Stimulated activated CD8-positive, alpha-beta memory T cell treated with anti-CD3 and anti-CD28 coated beads, Interleukin-2, amount 100 ng/mL, for 48 hours (primary cell): ENCODE data around the gene CINP.
A peak's percentile ranks its signal among the peaks of the same experiment; 100 is the strongest.
"Not testable (repeated sequence)": the region's sequence is repeated elsewhere in the genome, so short reads cannot be mapped to it uniquely, and the experiment has no call there.

ENCODE experiments used
- DNase-seq, 2 donors: peaks; one replicate each; pipeline ENCODE4 v3.0.0-alpha.2; 2020; ENCODE audit warnings: low read depth in 2 of 2

Gene CINP

DNA sequence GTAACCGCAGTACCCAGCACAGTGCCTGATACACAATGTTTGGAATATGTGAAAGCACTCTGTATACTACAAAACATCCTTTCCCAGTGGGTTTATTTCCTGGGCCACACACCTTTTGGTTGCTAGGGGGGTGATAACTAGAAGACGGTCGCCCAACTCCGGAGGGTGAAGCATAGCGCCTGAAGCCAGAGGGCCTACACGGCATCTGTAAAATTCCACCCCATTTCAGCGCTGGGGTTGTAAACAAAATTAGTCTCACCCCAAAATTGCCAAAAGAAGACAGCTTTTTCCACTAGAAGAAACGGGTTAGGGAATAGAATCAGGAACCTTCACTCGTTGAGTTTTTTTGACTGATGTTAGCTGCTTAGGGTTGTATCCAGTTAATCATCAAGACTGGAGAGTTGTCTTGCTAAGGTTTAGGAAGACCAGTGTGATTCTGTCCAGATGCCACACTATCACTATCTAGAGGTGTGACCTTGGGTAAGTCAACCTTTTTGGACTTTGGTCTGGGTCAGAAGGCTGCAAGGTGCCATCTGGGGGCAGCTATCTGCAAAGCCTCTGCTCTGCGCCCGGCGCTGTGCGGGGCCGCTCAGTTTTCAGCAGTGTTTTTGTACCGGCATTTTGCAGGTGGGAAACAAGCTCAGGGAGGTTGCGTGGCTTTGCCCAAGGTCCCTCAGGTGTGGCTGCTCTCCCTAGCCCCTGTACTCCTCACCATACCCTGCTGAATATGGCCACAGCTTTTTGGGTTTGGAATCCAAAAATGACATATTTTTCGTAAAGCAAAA lies 41.8 kb downstream of the CINP start:
- DNase-seq = no peak

DNA sequence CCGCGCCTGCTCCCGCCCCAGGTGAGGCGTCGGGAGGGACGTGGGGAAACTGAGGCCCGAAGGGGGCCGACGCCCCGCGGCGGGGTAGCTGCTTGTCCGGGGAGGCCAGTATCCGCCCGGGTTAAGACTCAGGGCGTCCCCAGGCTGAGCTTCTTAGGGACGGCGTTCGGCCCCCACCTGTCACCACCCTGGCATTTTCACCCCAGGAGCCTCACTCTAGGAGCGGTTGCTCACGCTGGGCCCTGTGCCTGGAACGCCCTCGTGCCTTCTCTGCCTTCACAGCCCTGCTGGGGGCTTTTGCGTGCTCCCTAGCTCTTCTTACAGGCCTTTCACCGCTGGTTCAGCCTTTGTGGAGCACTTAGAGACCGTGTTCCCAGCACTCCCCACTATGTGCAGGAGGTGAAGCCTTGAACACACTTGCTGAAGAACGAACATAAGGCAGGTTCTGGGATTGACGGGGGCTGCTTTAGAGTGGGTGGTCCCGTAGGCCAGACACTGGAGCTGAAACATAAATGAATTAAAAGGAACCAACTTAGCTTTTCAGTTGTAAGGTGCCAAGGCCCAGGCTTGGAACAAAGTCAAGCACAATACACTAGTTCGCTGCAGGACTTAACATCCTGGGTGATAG lies 42.5 kb downstream of the CINP start:
- no peak for DNase-seq

DNA sequence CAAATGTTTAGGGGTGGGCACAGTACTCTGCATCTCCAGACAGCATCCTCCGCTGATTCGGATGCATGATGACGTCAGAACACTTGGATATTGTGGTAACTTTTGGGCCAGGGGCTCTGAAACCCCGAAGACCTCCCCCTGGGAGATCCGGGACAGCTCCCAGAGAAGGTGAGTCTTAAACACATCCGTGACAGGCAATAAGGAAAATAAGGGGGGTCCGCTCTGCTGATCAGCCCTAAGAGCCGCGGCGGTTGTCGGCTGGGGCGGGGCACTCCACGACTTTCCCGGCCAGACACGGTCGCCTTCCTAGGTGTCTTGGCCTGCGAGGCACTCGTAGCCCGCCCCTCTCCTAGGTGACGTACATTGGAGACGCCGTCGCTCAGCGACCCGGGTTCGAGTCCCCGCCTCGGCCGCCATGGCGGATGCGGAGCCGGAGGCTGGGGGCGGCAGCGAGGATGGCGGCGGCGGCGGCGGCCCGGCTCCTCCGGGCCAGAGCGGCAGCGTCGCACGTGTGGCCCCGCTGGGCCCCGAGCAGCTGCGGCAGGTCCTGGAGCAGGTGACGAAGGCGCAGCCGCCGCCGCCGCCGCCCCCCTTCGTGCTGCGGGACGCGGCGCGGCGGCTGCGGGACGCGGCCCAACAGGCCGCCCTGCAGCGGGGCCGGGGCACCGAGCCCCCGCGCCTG lies 43.2 kb downstream of the CINP start, which contains the start of gene ZNF839:
TSS of gene ZNF839 (plus strand) at position 396 of the 682 bp plus-strand sequence. CDS start at position 416, 20 bp downstream.
- peak; percentile 92 for DNase-seq

DNA sequence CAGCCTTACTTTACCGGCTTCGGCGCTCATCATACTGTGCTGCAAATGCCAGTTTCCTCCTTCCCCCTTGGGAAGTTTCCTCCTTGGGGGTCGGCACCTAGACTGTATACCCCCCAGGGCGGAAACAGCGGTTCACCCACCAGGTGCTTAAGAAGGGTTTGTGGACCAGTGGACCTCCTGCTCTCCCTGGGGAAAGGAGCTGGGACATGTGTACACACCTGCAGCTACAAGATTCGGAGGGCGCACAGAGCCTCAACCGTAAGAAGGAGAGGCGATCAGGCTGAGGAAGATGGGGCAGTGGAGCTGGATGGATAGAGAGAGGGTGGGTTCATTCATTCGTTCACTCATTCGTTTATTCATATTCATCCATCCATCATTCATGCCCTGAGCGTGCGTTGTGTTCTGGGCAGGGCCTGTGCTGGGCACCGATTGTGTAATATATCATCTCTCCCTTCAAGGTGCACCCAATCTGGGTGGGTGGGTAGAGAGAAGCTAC lies 43.9 kb downstream of the CINP start:
- DNase-seq = no peak

DNA sequence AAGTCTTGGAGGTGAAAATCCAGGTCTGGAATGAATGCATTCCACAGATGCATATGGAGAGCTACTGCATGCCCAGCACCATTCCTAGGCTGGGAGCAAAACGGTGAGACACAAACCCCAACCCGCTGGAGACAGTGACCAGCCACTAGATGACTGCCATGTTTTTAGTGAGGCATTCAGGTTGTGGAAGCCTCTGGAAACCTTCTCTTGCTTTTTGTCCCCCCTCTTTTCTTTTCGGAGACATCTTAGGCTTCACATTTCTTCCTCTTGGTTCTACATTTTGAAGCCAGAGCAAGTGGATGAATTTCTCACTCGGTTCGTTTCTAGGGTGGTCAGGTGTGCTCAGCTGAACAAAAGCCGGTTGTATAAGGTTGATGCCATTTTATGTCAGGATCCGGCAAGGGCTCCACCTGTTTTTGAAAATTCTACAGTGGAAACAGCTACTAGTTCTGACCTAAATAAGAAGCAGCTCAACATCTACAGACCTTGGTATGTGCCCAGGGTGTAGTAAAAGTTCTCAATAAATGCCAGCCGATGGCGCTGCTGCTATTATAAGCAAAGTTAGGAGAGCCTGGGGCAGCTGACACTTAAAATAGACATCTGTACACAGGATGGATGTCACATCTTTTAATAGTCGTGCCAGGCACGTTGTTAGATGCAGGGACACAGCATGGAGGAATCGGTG lies 45.0 kb downstream of the CINP start:
- DNase-seq = no peak

DNA sequence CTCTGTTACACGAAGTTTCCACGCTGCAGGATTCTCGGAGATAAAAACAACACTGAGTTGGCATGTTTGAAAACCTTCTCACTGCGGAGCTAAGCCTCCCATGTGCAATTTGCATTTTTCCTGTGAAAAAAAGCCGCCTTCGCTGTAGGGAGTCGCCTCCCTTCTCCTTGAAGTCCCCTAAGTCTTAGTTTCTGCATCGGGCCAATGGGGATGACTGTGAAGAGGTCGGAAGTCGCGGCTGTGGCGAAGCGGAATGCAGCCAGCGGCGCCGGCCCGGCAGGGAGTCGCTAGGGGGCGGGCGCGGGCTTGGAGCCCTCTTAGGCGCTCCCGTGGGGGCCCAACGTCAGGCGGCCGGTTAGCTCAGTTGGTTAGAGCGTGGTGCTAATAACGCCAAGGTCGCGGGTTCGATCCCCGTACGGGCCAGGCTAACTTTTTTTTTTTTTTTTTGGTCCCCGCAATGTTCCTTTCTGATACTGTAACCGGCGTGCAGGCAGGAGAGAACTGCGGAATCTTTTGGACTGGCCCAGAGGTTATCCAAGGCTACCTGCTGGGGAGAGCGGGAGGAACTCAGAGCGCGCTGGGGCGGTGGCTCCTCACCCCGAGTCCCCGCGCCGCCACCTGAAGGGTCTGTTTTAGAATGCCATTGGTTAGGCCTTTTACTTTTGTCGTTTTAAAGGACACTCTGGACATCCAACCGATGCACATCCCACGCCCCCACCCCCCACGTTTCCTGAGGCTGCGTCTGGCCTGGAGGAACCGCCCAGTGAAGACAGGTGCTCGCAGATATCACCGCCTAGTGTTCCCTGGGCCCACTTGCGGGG lies 45.7 kb downstream of the CINP start:
- DNase-seq = peak; percentile 86 to 93

DNA sequence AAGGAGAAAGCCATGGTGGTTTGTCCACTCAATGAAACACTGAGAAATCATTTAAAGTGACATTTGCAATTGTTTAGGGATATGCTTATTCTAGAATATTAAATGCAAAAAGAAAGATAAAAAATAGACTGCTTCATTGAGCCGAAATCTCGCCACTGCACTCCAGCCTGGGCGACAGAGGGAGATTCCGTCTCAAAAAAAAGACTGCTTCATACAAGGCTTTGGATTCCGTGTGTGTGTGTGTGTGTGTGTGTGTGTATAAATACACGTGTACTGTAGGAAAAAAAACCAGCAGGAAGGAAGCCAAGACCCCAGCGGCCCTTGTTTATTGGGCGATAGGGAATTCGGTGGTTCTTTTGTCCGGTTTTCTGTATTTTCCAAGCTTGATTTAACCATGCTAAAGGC lies 46.4 kb downstream of the CINP start:
- DNase-seq = no peak

DNA sequence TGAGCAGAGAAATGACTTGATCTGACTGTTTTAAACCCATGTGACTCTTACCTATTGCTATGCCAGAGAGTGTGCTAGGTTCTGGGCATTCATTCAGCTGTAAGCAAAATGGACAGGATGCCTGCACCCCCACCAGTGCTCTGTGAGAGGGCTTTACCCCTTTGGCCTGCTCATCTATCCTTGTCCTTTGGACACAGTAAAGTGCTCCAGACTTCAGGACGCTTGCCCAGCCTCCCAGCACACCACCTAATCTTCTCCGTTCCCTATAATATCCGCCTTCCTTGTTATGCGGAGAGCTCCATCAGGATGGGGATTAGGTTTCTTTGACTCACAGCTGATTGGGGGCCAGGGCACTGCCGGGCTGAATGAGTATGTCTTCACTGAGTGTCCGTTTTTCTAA lies 47.6 kb downstream of the CINP start:
- no peak for DNase-seq

DNA sequence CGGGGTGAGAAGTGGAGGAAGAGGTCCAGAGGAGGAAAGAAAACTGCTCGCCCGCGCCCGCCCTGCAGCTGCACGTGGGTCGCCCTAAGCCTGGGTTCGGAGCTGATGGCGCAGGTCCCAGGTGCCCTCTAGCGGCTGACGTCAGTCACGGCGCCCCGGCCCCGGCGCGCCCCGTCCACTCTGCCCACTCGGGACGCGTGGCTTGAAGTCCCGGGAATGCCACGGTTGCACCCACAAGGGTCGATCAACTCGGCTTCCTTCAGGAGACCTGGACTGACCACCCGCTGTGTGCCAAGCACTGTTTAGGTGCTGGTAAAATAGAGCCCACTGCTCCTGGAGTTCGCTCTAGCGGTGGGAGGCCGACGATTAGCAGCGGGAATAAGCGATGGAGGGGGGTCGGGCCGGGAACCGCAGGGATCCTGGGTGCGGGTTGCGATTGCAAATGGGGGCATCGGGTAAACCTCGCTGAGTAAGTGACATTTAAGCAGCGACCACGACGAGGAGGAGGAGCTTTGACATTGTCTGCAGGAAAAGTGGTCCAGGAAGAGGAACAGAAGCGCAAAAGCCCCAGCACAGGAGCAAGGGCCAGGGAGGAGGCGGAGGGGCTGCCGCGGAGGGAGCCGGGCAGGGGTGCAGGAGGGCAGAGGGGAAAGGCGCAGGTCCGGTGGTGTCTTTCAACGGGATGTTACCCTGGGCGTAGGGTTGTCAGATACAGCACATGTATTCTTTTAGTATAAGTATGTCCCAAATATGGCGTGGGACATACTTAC lies 48.3 kb downstream of the CINP start:
- peak; percentile 61 to 70 for DNase-seq

DNA sequence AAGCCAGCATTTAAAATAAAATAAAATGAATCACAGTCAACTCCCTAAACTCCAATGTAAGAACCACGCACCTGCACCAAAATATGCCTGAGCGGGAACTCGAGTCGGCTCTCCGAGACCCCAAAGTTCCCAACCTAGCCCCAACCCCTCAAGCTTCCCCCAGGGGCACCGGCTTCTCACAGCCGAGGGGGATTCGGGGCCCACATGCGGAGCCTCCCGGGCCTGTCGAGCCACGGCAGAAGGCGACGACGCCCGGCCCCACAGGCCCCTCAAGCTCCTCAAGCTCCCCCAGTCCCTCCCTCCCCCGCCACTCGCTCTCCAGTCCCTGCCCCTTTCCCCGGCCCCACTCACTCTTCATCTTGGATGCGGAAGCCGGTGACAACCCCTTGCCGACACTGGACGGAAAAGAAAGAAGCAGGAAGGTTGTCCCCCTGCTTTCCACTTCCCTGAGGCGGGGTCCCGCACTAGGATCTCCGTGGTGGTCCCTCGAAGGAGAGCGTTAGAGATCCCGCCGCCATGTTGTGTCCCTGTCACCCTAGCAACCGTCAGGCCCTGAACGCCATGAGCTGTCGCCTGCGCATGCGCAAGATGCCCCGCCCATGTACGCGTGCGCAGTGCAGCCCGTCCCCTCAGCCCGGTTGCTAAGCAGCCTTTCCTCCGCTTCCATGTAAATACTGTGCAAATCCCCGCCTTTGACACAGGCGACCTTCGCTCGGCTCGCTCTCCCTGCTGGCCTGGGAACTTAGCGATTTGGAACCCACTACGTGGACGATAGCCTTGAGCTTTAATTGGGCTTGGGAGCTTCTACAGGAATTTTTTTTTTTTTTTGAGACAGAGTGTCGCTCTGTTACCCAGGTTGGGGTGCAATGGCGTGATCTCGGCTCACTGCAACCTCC lies 57.8 kb downstream of the CINP start, which contains the start of gene MOK:
TSS of gene MOK (minus strand) at position 554 of the 896 bp plus-strand sequence. CDS start at position 358, 196 bp downstream.
- DNase-seq = peak; percentile 94 to 95

DNA sequence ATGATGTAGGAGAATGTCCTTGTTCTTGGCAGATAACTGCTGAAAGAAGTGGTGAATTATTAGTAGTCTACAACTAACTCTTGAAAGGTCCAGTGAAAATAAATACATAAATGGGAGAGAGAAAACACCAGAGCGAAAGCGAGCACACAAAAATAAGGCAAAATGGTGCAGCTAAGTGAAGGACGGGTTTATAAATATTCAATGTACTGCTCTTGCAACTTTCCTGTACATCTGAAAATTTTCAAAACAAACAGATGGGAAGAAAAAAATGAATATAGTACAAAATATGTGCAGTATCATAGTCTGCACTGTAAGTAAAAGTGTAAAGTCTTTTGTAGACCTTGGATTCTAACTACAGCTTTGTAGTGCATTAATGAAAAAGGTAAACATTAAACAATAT lies 59.0 kb downstream of the CINP start:
- no peak for DNase-seq

DNA sequence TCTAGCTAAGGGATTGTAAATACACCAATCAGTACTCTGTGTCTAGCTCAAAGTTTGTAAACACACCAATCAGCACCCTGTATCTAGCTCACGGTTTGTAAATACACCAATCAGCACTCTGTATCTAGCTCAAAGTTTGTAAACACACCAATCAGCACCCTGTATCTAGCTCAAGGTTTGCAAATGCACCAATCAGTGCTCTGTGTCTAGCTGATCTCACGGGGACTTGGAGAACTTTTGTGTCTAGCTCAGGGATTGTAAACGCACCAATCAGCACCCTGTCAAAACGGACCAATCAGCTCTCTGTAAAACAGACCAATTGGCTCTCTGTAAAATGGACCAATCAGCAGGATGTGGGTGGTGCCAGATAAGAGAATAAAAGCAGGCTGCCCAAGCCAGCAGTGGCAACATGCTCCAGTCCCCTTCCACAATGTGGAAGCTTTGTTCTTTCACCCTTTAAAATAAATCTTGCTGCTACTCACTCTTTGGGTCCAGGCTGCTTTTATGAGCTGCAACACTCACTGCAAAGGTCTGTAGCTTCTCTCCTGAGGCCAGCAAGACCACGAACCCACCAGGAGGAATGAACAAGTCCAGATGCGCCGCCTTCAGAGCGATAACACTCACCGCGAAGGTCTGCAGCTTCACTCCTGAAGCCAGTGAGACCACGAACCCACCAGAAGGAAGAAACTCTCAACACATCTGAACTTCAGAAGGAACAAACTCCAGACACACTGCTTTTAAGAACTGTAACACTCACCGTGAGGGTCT lies 64.2 kb downstream of the CINP start:
- DNase-seq = not testable (repeated sequence)
